Measurements from ENCODE around the gene FLAD1.

The FLAD1 gene

DNA sequence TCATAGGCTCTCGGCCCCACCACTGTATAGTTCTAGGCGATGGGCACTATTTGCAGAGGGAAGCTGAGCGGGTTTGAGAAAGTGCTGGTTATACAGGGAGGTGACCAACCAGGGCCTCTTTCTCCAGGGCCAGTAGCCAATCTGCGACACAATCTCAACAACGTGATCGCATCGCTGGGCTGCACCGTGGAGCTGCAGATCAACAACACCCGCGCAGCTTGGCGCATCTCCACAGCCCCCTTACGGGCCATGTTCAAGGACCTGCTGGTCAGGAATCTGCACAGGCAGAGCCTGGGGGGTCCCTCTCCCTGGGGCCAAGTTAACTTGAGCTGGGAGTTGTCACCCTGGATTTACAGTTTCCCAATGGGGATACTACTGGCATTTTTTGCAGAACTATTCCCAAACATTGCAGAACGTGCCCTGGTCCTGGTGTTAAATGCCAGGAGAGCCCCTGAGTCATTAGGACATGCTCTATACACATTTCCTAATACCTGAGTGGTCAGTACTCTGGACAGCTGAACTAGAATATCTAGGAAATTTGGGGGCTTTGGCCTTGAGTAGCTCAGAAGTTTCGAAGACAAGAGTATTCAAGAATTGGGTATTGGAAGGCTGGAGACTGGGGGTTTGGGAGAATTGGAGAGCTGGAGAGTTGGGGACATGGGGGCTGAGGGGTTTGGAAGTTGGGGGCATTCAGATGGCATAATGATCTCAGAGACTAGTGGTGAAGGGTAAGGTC, 57.4 kb downstream of the FLAD1 start:
- FAIRE-seq, result no peak
